EH (cell line): Measurements from ENCODE around the gene OR4D2.
"Not testable (repeated sequence)": the region's sequence is repeated elsewhere in the genome, so short reads cannot be mapped to it uniquely, and the experiment has no call there.

Experiments
- DNase-seq: peaks from one replicate; pipeline ENCODE4 v3.0.0-alpha.2; 2015; ENCODE audit warnings: low read depth

The OR4D2 gene

GRCh38 chr17:58166682-58167081 lies at the start of gene OR4D2:
Gene OR4D2, plus strand, starts transcription at chr17:58166982. Its CDS starts 2,674 bp downstream, at chr17:58169656.
- DNase-seq = no peak

- no peak for DNase-seq
Measured at GRCh38 chr17:58117382-58117781, 49.4 kb upstream of the OR4D2 start.

- DNase-seq = no peak
Measured at GRCh38 chr17:58119491-58119890, 47.3 kb upstream of the OR4D2 start.

- peak; percentile 67 for DNase-seq
Measured at GRCh38 chr17:58120195-58120822, 46.5 kb upstream of the OR4D2 start.

- DNase-seq = peak; percentile 43
Measured at GRCh38 chr17:58121925-58122324, 44.9 kb upstream of the OR4D2 start.

GRCh38 chr17:58127846-58128245 lies 38.9 kb upstream of the OR4D2 start:
- no peak for DNase-seq

- not testable (repeated sequence) for DNase-seq
Measured at GRCh38 chr17:58132697-58133096, 34.1 kb upstream of the OR4D2 start.

- DNase-seq = peak; percentile 4
Measured at GRCh38 chr17:58136669-58137279, 30.0 kb upstream of the OR4D2 start.

GRCh38 chr17:58141505-58141904 lies 25.3 kb upstream of the OR4D2 start:
- no peak for DNase-seq

GRCh38 chr17:58143335-58143734 lies 23.4 kb upstream of the OR4D2 start:
- not testable (repeated sequence) for DNase-seq

GRCh38 chr17:58144801-58145200 lies 22.0 kb upstream of the OR4D2 start:
- no peak for DNase-seq

GRCh38 chr17:58147930-58148434 lies 18.8 kb upstream of the OR4D2 start, which contains the start of gene OR4D1:
Gene OR4D1, plus strand, starts transcription at chr17:58148384. Its CDS starts 6,770 bp downstream, at chr17:58155154.
- DNase-seq = no peak

GRCh38 chr17:58148609-58149008 lies 18.2 kb upstream of the OR4D2 start:
- DNase-seq = no peak

- DNase-seq = no peak
Measured at GRCh38 chr17:58150394-58150793, 16.4 kb upstream of the OR4D2 start.

- DNase-seq = no peak
Measured at GRCh38 chr17:58153046-58153445, 13.7 kb upstream of the OR4D2 start.

- no peak for DNase-seq
Measured at GRCh38 chr17:58153671-58154070, 13.1 kb upstream of the OR4D2 start.

- DNase-seq = peak; percentile 2
Measured at GRCh38 chr17:58156839-58157803, 9.7 kb upstream of the OR4D2 start.

- no peak for DNase-seq
Measured at GRCh38 chr17:58158181-58158580, 8.6 kb upstream of the OR4D2 start.

GRCh38 chr17:58161566-58161965 lies 5.2 kb upstream of the OR4D2 start:
- DNase-seq = no peak

- no peak for DNase-seq
Measured at GRCh38 chr17:58165981-58166380, 801 bp upstream of the OR4D2 start.

GRCh38 chr17:58170622-58171021 lies 3.8 kb downstream of the OR4D2 start:
- DNase-seq = no peak

- DNase-seq = peak; percentile 12
Measured at GRCh38 chr17:58172369-58173071, 5.7 kb downstream of the OR4D2 start.
